ENCODE data around the gene TLL2. TPM values are rescaled to one million over a fixed set of nuclear protein-coding genes. Genes with fewer than 3 reads are reported as not detected.

Gene TLL2
- total and polyA plus RNA-seq, 12 donors = 0.10 to 0.40 (median 0.13) TPM; not detected in 6

DNA sequence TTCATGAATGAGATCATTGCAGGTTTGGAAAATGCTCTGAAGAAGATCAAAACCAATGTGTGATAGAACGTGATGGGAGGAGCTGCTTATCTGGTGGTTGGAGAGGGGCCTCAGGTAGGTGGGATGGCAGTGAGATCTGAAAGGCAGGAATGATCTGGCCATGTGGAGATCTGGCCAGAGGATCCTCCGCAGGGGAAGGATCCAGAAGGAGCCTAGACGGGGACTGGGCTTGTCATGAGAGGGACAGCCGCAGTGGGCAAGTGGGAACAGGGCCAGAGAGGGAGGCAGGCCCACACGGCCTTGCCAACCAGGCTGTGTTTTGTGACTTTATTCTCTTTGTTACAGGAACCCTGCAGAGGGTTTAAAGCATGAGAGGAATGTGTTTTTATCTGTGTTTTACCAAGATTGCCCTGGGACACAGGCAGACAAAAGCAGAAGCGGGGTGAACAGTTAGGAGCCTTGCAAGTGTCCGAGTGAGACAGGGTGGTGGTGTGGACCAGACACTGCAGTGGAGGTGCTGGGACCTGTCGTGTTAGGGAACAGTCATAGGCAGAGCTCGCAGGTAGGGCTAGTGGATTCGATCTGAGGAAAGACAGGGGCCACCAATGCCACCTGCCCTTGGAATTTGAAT is 66.6 kb downstream of the TLL2 start:
- no peak overlapping the region for H3K4me3 ChIP-seq
- intact Hi-C loops (cut with DNase I) = no loop called here
- WGBS, 4 donors = 76 to 82% (median 80%) methylated on average over 10 of the region's 10 CpGs
- H3K4me1 ChIP-seq (replicated peaks in 1 of 2) = no peaks in the 10 kb centered on the region
- no peak overlapping the region for H3K27ac ChIP-seq
- H3K9me3 ChIP-seq (replicated peaks in 1 of 3) = no peaks in the 10 kb centered on the region
- no peaks in the 10 kb centered on the region for H3K36me3 ChIP-seq (replicated peaks in 1 of 2)
- no peaks in the 10 kb centered on the region for H3K27me3 ChIP-seq
- DNase-seq = no peak
- no peak for TF ChIP-seq CTCF (IDR thresholded peaks at IDR 0.05)
- no peak for TF ChIP-seq POLR2A (IDR thresholded peaks at IDR 0.05)

GRCh38 chr10:96441987-96442643 is 71.6 kb downstream of the TLL2 start:
- intact Hi-C loops (cut with DNase I) = no loop called here
- H3K4me1 ChIP-seq (replicated peaks in 1 of 2) = no peaks in the 10 kb centered on the region
- H3K27ac ChIP-seq = no peak overlapping the region
- 70 to 78% (median 75%) methylated on average over 13 of the region's 13 CpGs for WGBS, 4 donors
- no peak for TF ChIP-seq CTCF (IDR thresholded peaks at IDR 0.05)
- TF ChIP-seq POLR2A (IDR thresholded peaks at IDR 0.05) = no peak
- DNase-seq = no peak
- H3K27me3 ChIP-seq = no peaks in the 10 kb centered on the region
- no peak overlapping the region for H3K4me3 ChIP-seq
- no peaks in the 10 kb centered on the region for H3K9me3 ChIP-seq (replicated peaks in 1 of 3)
- H3K36me3 ChIP-seq (replicated peaks in 1 of 2) = no peaks in the 10 kb centered on the region

GRCh38 chr10:96441322-96441885 is 72.3 kb downstream of the TLL2 start:
- Histone ChIP-seq H3K4me3 (no peak overlapping the region), H3K27ac (no peak overlapping the region), H3K27me3 (no peaks in the 10 kb centered on the region), H3K36me3 (replicated peaks in 1 of 2) (no peaks in the 10 kb centered on the region), H3K9me3 (replicated peaks in 1 of 3) (no peaks in the 10 kb centered on the region), H3K4me1 (replicated peaks in 1 of 2) (no peaks in the 10 kb centered on the region)
- TF ChIP-seq POLR2A (IDR thresholded peaks at IDR 0.05) = no peak
- no peak for TF ChIP-seq CTCF (IDR thresholded peaks at IDR 0.05)
- DNase-seq = no peak
- intact Hi-C loops (cut with DNase I) = no loop called here
- 67 to 78% (median 75%) methylated on average over 8 to 10 of the region's 10 CpGs for WGBS, 4 donors

- 48 to 57% (median 55%) methylated on average over 6 to 10 of the region's 10 CpGs for WGBS, 4 donors
- DNase-seq = no peak
- no peaks in the 10 kb centered on the region for H3K36me3 ChIP-seq (replicated peaks in 1 of 2)
- no peak overlapping the region for H3K4me3 ChIP-seq
- no peaks in the 10 kb centered on the region for H3K27me3 ChIP-seq
- H3K27ac ChIP-seq = no peak overlapping the region
- H3K9me3 ChIP-seq (replicated peaks in 1 of 3) = no peaks in the 10 kb centered on the region
- TF ChIP-seq POLR2A (IDR thresholded peaks at IDR 0.05) = no peak
- TF ChIP-seq CTCF (IDR thresholded peaks at IDR 0.05) = no peak
- intact Hi-C loops (cut with DNase I) = no loop called here
- H3K4me1 ChIP-seq (replicated peaks in 1 of 2) = no peaks in the 10 kb centered on the region
These were observed 73.1 kb downstream of the TLL2 start for GRCh38 chr10:96440361-96441292.

All from adrenal gland (tissue), 12 donors.